ENCODE measurements around the gene AQP11. TPM values are rescaled to one million over a fixed set of nuclear protein-coding genes. Genes with fewer than 3 reads are reported as not detected.
A peak's percentile ranks its signal among the peaks of the same experiment; 100 is the strongest.
"Not testable (repeated sequence)": the region's sequence is repeated elsewhere in the genome, so short reads cannot be mapped to it uniquely, and the experiment has no call there.

The AQP11 gene
- total RNA-seq (2014; rRNA removed; shearing (Covaris generic)), result 0.99 and 1.5 TPM in 2 replicates

GRCh38 chr11:77589521-77590193 is at the start of gene AQP11:
Gene AQP11, plus strand, starts transcription at chr11:77589953. Its CDS starts 40 bp downstream, at chr11:77589993.
- Histone ChIP-seq H3K4me3 (peak within 1 kb of the TSS; percentile 81), H3K27ac (peak within 1 kb of the TSS; percentile 59)
- DNase-seq, result peak; percentile 79 to 86

GRCh38 chr11:77542296-77542695 is 47.5 kb upstream of the AQP11 start:
- Histone ChIP-seq H3K4me1 (no peaks in the 10 kb centered on the region), H3K27me3 (no peaks in the 10 kb centered on the region), H3K36me3 (no peaks in the 10 kb centered on the region), H3K4me3 (no peak overlapping the region), H3K27ac (no peak overlapping the region), H3K9me3 (replicated peaks) (no peaks in the 10 kb centered on the region)
- DNase-seq, result no peak

More at GRCh38 chr11:77589521-77590193, at the start of gene AQP11:
- Histone ChIP-seq H3K27me3 (no peaks in the 10 kb centered on the region), H3K36me3 (no peaks in the 10 kb centered on the region), H3K9me3 (replicated peaks) (no peaks in the 10 kb centered on the region), H3K4me1 (no peaks in the 10 kb centered on the region)

GRCh38 chr11:77547047-77547836 is 42.5 kb upstream of the AQP11 start:
- H3K27me3 ChIP-seq, result no peaks in the 10 kb centered on the region
- H3K4me1 ChIP-seq, result no peaks in the 10 kb centered on the region
- no peak for DNase-seq
- H3K4me3 ChIP-seq, result no peak overlapping the region
- no peaks in the 10 kb centered on the region for H3K9me3 ChIP-seq (replicated peaks)
- H3K27ac ChIP-seq, result no peak overlapping the region
- no peaks in the 10 kb centered on the region for H3K36me3 ChIP-seq

DNA sequence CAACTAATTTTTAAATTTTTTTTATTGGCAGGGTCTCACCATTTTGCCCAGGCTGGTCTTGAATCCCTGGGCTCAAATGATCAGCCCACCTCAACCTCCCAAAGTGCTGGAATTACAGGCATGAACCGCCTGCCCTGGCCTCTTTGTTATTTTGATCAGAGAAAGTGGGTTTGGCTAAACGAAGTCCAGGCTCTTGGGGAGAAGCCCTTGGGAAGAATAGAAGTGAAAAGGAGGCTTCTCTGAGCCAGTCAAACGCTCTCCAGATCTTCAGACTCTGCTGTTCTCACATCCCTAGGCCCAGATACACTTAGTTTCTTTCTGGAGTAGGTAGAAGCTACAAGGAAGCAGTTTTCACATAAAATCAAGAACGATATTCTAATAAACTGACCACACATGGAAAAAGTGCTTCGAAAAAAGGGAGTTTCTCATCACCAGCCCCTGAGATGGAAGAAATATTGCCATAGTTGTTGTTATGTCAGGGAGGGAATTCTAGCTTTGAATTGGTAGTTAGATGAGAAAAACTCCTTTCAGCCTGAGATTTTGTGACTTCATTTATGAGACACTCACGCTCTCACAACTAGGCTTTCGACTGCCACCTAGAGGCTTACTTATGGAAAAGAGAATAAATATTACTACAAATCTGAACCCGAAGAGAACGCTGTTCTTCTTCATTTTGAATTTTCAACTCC is 41.7 kb upstream of the AQP11 start:
- H3K9me3 ChIP-seq (replicated peaks), result no peaks in the 10 kb centered on the region
- peak; percentile 40 to 81 for DNase-seq
- H3K4me3 ChIP-seq, result no peak overlapping the region
- no peaks in the 10 kb centered on the region for H3K36me3 ChIP-seq
- no peaks in the 10 kb centered on the region for H3K4me1 ChIP-seq
- H3K27me3 ChIP-seq, result no peaks in the 10 kb centered on the region
- H3K27ac ChIP-seq, result no peak overlapping the region

DNA sequence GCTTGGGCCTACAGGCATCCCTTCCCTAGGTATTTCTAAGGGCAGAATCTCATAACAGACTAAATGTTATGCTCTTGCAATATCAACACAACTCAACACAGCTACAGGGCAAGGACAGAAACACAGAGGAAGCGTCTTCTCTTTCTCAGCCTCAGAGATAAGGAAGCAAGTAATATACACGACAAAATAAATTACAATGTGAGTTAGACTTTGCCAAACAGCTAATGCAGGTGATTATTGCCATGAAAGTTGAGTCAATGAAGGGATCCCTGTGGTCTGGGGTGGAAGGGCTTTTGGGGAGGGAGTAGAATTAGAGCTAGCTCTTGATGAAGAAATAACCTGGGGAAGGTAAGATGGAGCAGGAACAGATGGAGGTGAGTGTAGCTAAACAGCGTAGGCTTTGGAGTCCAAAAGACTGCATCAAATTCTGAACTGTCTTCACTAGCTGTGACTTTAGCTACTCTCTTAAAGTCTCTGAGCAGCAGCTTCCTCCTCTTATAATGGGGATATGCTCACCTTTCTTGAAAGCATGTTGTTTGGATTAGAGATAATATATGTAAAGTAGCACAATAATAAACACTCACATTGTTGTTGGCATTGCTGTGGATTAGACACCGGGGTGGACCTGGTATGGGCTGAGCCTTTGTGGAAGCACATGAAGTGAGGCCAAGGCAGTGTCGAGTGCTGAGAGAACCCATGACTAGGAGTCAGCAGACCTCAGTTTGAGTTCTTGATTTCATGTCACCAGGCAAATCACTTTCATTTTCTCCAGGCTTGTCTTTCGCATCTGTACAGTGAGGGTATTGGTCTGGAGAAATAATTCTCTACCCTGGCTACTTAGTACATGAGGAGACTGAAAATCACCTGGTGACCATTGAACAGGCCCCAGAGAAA is 41.0 kb upstream of the AQP11 start:
- DNase-seq, result no peak

GRCh38 chr11:77551426-77551825 is 38.3 kb upstream of the AQP11 start:
- H3K27me3 ChIP-seq; H3K4me3 ChIP-seq; H3K36me3 ChIP-seq; DNase-seq; H3K9me3 ChIP-seq (replicated peaks); H3K27ac ChIP-seq; H3K4me1 ChIP-seq: not testable (repeated sequence)

More for the DNA sequence above, 41.0 kb upstream of the AQP11 start:
- Histone ChIP-seq H3K27ac (no peak overlapping the region), H3K4me1 (no peaks in the 10 kb centered on the region), H3K36me3 (no peaks in the 10 kb centered on the region), H3K4me3 (no peak overlapping the region), H3K27me3 (no peaks in the 10 kb centered on the region), H3K9me3 (replicated peaks) (no peaks in the 10 kb centered on the region)

GRCh38 chr11:77557553-77557952 is 32.2 kb upstream of the AQP11 start:
- no peak overlapping the region for H3K27ac ChIP-seq
- peak; percentile 41 to 60 for DNase-seq

DNA sequence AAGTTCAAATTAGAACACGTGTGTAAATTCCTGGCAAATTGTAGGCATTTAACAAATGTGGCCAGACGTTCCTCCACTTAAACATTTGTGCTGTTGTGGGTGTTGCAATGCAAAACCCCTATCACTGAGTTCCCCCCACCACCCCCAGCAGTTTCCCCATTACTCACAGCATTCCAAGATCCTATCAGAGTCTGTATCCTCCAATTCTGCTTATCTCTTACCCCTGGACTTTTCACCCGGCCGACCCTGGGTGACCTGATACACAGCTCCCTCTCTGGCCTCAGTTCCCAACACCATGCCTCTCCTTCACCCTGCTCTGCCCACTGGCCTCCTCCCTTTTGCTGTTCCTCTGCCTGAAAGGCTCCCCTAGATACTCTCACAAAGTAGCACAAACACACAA is 31.4 kb upstream of the AQP11 start:
- DNase-seq, result no peak
- Histone ChIP-seq H3K27ac (no peak overlapping the region), H3K36me3 (no peaks in the 10 kb centered on the region), H3K9me3 (replicated peaks) (no peaks in the 10 kb centered on the region), H3K4me3 (no peak overlapping the region), H3K4me1 (no peaks in the 10 kb centered on the region), H3K27me3 (no peaks in the 10 kb centered on the region)

More at GRCh38 chr11:77557553-77557952, 32.2 kb upstream of the AQP11 start:
- Histone ChIP-seq H3K9me3 (replicated peaks) (no peaks in the 10 kb centered on the region), H3K4me1 (no peaks in the 10 kb centered on the region), H3K4me3 (no peak overlapping the region), H3K36me3 (no peaks in the 10 kb centered on the region), H3K27me3 (no peaks in the 10 kb centered on the region)

DNA sequence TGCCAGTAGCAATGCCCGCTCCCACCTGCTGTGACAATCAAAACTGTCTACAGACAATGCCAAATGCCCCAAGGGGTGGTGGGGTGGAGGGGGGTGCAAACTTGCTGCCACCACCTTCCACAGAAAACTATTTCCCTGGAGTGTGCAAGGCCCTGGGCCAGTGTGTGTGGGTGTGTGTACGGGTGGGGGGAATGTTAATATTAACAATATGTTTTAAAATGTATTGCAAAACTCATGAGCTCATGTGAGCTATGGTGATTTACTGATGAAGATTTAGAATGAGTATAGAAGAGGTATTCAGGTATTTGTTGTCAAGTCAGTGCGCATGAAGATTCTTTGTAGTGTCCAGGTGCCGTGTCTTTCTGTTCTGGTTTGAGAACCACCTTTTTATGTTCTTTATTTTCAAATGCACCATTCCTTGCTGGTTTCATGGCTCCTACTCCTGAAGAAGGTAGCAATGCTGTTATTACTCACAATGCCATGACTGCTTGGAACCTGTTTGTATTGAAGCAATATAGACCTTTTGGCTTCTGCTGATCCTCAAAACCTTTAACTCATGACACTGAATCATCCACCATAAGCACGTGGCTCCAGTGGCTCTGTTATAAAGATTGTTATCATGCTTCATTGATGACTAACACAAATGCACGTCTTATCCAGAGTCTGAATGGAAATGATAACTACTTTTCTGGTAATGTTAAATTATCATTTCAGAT is 29.9 kb upstream of the AQP11 start:
- no peaks in the 10 kb centered on the region for H3K27me3 ChIP-seq
- H3K36me3 ChIP-seq, result no peaks in the 10 kb centered on the region
- no peaks in the 10 kb centered on the region for H3K9me3 ChIP-seq (replicated peaks)
- DNase-seq, result no peak
- no peak overlapping the region for H3K27ac ChIP-seq
- H3K4me1 ChIP-seq, result no peaks in the 10 kb centered on the region
- H3K4me3 ChIP-seq, result no peak overlapping the region

- Histone ChIP-seq H3K9me3 (replicated peaks) (no peaks in the 10 kb centered on the region), H3K27ac (no peak overlapping the region)
- DNase-seq, result no peak
Measured at GRCh38 chr11:77560605-77561004, 29.1 kb upstream of the AQP11 start.

DNA sequence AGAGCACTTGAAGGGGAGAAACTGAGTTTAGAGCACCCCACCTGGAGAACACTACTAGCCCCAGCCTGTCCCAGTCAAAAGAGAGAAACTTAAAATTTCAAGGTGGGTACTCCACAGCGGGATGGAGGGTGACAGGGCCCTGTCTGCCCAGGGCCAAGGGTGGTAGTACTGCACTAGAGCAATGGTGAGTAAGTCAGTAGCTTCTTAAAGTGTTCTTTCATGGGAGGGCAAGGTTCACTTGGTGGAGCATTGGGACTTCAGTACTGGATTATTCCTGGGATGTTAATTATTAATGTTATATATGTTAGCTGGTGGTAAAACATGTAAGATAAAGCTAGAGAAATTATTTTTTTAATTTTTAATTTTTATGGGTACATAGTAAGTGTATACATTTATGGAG is 28.5 kb upstream of the AQP11 start:
- Histone ChIP-seq H3K4me3 (no peak overlapping the region), H3K27me3 (no peaks in the 10 kb centered on the region), H3K27ac (no peak overlapping the region), H3K4me1 (no peaks in the 10 kb centered on the region), H3K9me3 (replicated peaks) (no peaks in the 10 kb centered on the region), H3K36me3 (no peaks in the 10 kb centered on the region)
- no peak for DNase-seq

More at GRCh38 chr11:77560605-77561004, 29.1 kb upstream of the AQP11 start:
- no peaks in the 10 kb centered on the region for H3K4me1 ChIP-seq
- H3K36me3 ChIP-seq, result no peaks in the 10 kb centered on the region
- H3K4me3 ChIP-seq, result no peak overlapping the region
- no peaks in the 10 kb centered on the region for H3K27me3 ChIP-seq

DNA sequence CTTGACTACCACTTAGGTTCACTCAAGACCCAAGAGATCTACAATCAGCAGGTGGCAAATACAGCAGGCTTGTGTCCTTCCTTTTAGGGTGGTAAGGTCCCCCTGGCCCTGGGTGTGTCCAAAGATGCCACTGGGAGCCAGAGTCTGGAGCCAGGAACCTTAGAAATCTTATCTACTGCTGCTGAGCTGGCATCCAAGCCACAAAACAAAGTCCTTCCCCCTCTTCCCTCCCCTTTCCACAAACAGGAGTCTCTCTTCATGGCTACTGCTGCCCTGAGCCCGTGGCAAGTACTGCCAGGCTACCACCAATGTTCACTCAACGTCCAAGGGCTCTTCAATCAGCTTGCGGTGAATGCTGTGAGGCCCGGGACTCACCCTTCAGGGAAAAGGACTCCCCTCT is 21.4 kb upstream of the AQP11 start:
- H3K36me3 ChIP-seq, result no peaks in the 10 kb centered on the region
- no peak overlapping the region for H3K4me3 ChIP-seq
- no peak for DNase-seq
- no peaks in the 10 kb centered on the region for H3K9me3 ChIP-seq (replicated peaks)
- no peaks in the 10 kb centered on the region for H3K27me3 ChIP-seq
- no peaks in the 10 kb centered on the region for H3K4me1 ChIP-seq
- H3K27ac ChIP-seq, result no peak overlapping the region

GRCh38 chr11:77568916-77569675 is 20.7 kb upstream of the AQP11 start:
- Histone ChIP-seq H3K36me3 (no peaks in the 10 kb centered on the region), H3K27me3 (no peaks in the 10 kb centered on the region), H3K4me3 (no peak overlapping the region), H3K27ac (no peak overlapping the region), H3K9me3 (replicated peaks) (no peaks in the 10 kb centered on the region), H3K4me1 (no peaks in the 10 kb centered on the region)
- no peak for DNase-seq

Data from SJCRH30 (cell line).